NCI-H2171 (cell line): Measurements from ENCODE around the gene ZBTB16.
A peak's percentile ranks its signal among the peaks of the same experiment; 100 is the strongest.

Source experiments
- DNase-seq: peaks from one replicate; lab custom pipeline; 2025; lab: John Stamatoyannopoulos, UW

ZBTB16 gene

GRCh38 chr11:114282488-114282887 is 223.0 kb downstream of the ZBTB16 start:
- no peak for DNase-seq

- DNase-seq: no peak
These were observed 223.9 kb downstream of the ZBTB16 start for GRCh38 chr11:114283422-114283821.

GRCh38 chr11:114284021-114284420 is 224.5 kb downstream of the ZBTB16 start:
- DNase-seq: peak; percentile 70

DNA sequence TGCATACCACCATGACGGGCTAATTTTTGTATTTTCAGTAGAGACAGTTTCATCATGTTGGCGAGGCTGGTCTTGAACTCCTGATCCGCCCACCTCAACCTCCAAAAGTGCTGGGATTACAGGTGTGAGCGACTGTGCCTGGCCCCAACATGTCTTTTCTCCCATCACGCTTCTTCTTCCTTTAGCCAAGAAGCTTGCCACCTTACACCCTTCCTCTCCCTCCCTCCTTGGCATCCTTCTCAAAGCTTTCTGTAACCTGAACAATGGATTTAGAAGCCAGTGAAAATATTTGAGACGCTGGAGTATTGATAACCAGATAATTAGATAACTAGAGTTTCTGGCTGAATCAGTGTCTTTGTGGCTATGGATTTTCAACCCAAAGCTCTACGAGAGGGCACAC is 225.4 kb downstream of the ZBTB16 start:
- no peak for DNase-seq

- DNase-seq: no peak
These were observed 226.1 kb downstream of the ZBTB16 start for GRCh38 chr11:114285599-114285998.

- DNase-seq: no peak
These were observed 226.7 kb downstream of the ZBTB16 start for GRCh38 chr11:114286229-114286628.

DNA sequence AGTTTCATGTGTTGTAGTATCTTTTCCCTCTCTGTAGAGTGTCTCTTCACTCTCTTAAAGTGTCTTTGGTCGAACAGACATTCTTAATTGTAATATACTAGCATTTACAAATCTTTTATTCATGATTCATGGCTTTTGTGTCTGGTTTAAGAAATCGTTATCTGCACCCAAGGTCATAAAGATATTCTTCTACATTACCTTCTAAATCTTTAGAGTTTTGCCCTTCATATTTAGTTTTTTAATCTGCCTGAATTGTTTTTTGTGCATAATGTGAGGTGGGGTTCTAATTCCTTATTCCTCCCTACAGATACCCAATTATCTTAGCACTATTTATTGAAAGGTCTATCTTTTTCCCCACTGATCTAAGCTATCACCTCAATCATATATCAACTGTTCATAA is 227.6 kb downstream of the ZBTB16 start:
- DNase-seq: no peak

- no peak for DNase-seq
These were observed 228.6 kb downstream of the ZBTB16 start for GRCh38 chr11:114288136-114288535.

GRCh38 chr11:114289779-114290178 is 230.3 kb downstream of the ZBTB16 start:
- no peak for DNase-seq

- no peak for DNase-seq
These were observed 231.2 kb downstream of the ZBTB16 start for GRCh38 chr11:114290503-114291235.

DNA sequence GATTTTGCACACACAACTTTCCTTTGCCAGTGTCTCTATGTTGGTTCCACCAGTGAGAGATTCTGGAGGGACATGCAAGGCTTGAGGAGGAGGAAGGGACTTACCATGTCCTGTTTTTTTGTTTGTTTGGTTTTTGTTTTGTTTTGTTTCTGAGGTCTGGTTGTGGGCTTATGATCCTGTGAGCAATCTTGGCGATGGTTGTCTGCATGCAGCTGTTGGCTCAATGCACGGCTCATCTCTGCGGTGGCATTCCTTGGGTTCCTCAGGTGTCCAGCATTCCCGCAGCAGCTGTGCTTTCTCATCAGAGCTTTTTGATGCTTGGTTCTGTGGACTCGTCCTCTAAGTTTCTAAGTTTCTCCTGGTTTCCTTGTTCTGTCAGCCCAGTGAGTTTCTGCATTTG is 231.9 kb downstream of the ZBTB16 start:
- DNase-seq: no peak

GRCh38 chr11:114291842-114292680 is 232.6 kb downstream of the ZBTB16 start:
- DNase-seq: no peak

- no peak for DNase-seq
These were observed 233.7 kb downstream of the ZBTB16 start for GRCh38 chr11:114293201-114293711.

DNA sequence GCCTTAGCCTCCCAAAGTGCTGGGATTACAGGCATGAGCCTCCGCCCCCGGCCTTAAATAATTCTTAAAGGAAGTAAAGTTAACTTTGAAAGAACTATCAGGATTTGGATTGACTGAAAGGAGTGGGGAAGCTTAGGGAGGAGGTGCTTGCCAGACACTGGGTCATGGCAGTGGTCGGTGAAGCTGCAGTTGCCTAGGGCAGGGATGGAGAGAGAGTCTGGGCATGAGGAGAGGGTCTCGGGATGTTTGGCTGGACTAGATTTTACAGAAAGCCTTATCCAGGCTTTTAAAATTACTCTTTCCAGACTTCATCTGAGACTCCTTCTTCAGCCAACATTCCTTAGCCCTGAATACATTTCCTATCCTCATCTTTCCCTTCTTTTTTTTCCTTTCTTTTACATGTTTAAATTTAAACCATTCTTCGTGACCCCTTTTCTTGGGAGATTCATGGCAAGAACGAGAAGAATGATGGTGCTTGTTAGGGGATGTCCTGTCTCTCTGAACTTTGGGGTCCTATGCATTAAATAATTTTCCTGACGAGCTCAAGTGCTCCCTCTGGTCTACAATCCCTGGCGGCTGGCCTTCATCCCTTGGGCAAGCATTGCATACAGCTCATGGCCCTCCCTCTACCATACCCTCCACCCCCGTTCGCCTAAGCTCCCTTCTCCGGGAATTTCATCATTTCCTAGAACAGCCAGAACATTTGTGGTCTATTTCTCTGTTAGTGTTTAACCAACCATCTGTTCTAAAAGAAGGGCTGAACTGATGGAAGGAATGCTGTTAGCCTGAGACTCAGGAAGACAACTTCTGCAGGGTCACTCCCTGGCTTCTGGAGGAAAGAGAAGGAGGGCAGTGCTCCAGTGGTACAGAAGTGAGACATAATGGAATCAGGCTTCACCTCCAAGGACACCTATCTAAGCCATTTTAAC is 236.4 kb downstream of the ZBTB16 start, which contains the start of gene NNMT:
Gene NNMT (plus strand): TSS at position 724 of the 929 bp plus-strand sequence. CDS start 158 bp downstream, at position 882.
- no peak for DNase-seq

DNA sequence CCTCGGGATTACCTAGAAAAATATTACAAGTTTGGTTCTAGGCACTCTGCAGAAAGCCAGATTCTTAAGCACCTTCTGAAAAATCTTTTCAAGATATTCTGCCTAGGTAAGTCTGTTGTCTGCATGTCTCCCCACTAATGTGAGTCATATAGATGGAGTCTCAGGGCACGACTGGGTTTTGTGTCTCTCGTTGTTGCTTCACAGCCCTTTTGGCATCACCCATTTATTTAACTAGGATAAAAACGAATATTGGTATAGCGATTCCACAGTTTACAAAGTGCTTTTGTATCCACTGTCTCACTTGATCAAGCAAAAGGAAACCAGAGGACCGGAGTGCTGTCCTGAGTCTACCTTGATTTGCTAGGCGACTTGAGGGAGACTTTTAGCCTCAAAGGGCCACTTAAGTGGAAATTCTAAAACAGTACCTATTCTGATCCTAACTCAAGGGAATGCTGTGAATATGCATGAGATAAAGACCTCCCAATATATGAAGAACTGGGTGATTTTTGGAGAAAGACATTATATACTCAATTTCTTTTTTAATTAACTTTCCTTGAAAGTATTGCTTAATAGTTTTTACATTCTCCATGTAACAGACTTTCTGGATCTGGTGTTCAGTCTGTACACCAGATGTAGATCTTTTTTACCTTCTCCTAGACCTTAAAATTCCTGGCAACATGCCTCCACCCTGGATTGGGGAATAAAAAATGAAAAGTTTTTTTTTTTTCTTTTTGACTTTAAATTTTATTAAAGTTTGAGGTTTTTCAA is 237.3 kb downstream of the ZBTB16 start:
- no peak for DNase-seq

DNA sequence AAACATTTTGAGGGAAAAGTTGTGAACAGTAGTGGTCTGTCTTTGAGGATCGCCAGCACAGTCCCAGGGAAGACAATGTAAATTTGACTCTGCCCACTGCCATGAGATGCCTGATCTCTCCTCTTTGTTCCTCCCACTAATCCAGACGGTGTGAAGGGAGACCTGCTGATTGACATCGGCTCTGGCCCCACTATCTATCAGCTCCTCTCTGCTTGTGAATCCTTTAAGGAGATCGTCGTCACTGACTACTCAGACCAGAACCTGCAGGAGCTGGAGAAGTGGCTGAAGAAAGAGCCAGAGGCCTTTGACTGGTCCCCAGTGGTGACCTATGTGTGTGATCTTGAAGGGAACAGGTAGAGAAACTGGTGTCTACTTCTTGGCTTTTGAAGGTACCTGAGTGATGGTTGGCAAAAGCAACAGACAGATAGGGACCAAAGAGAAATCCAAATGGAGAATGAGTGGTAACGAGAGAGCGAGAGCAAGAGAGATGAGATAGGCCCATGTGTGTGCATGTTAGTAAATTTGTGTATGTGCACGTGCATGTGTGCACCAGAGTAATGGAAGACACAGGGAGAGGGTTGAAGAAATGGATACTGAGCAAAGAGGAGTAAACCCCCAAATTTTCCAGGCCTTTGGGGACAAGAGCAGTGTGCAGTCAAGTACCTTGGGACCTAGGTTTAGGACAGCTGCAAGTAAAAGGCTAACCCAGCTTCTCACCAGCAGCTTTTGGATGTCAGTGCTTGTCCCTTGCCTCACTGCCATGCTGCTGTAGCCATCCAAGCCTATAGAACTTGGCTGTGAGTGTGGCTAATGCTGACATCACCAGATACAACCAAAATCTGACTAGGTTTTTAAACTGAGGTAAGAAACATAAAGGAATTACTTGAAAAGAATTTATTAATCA is 238.5 kb downstream of the ZBTB16 start:
- no peak for DNase-seq

DNA sequence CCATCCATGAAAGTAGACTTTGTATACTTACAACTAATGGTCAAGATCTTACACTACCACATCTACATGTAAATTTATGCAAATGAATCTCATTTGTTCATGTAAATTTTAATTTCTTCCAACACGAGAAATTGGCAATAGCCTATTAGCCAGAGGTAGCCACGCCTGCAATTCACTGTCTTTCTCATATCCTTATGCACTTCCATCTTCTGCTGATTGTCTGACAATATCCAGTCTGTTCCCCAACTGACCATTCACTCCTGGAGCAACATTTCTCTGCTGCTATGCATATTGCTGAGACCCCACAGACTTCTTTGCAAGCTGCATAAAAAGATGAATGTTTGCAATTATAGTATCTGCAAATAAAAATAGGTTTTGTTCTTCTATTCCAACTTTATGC is 239.2 kb downstream of the ZBTB16 start:
- no peak for DNase-seq
